Stimulated activated naive B cell treated with anti-CD40 and anti-IgM and Interleukin-4, amounts not matched to agents 10 μg/mL and 1 μg/mL and 100 μg/mL, for 72 hours (primary cell): ENCODE measurements around the gene DENND4A.
"Not testable (repeated sequence)": the region's sequence is repeated elsewhere in the genome, so short reads cannot be mapped to it uniquely, and the experiment has no call there.

Experiments used
- ATAC-seq, 2 donors: fragments of 150-1000 bp; cut with Tn5 transposase; replicated peaks; 2 replicates each; pipeline ENCODE4 v1.10.0; 2021; ENCODE audit warnings: moderate library complexity in 1 of 2
- DNase-seq: peaks from one replicate; pipeline ENCODE4 v3.0.0; 2021
- H3K27ac Mint-ChIP-seq: one replicate; pipeline ENCODE4 v1.8.0; 2022; ENCODE audit warnings: mild to moderate bottlenecking, mixed read lengths
- H3K27me3 Mint-ChIP-seq, 2 donors: one replicate each; pipeline ENCODE4 v1.8.0; 2022; ENCODE audit warnings: mixed read lengths in 2 of 2
- H3K36me3 Mint-ChIP-seq, 2 donors: one replicate each; pipeline ENCODE4 v1.8.0; 2022; ENCODE audit warnings: mixed read lengths in 2 of 2, mild to moderate bottlenecking in 1 of 2
- H3K4me1 Mint-ChIP-seq, 2 donors: one replicate each; pipeline ENCODE4 v1.8.0; 2022; ENCODE audit warnings: mixed read lengths in 2 of 2, mild to moderate bottlenecking in 1 of 2
- H3K4me3 Mint-ChIP-seq, 2 donors: one replicate each; pipeline ENCODE4 v1.8.0; 2022; ENCODE audit warnings: mild to moderate bottlenecking in 2 of 2, mixed read lengths in 2 of 2, moderate library complexity in 1 of 2
- H3K9me3 Mint-ChIP-seq, 2 donors: one replicate each; pipeline ENCODE4 v1.8.0; 2022; ENCODE audit warnings: mixed read lengths in 2 of 2, mild to moderate bottlenecking in 1 of 2

DENND4A gene

DNA sequence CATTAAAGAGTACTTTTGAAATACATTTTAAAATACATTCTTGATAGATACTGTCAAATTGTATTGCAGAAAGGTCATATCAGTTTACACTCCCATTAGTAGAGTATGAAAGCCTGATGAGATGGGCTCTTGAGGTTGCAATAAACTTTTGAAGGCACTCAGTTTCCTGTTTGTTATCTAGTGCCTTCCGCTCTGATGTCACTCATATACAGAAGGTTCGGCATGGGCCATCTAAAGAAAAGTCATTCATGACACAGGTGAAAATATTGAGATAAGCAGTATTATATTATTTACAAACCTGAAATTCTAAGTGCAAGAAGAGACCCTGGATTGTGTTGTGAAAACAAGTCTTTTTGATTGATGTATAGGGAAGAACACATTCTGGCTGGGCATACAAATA lies 36.5 kb upstream of the DENND4A start:
- H3K4me1 Mint-ChIP-seq, result peaks cover 38 to 60% of the 10 kb centered on the region in 2 donors
- ATAC-seq (no peak), DNase-seq (no peak)
- no peak overlapping the region for H3K27ac Mint-ChIP-seq
- no peaks in the 10 kb centered on the region for H3K27me3 Mint-ChIP-seq
- no peaks in the 10 kb centered on the region for H3K36me3 Mint-ChIP-seq
- no peaks in the 10 kb centered on the region for H3K9me3 Mint-ChIP-seq
- H3K4me3 Mint-ChIP-seq, result no peak overlapping the region

DNA sequence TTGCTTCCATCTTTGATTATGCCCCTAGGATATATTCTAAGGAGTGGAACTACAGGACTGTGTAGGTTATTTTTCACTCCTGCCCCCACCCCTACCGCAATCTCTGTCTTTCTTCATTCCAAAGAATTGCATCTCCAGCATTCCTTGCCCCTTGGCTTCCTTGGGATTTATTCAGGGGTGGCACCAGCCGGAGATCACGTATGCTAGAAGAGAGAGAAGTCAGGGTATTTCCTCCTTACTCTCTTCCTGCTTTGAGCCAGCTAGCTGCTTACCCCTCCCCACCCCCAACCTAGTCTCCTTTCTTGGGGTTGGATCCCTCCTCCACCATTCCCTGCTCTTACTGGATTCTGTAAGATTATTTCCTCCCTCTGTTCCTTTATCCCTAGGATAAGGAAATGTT lies 35.0 kb upstream of the DENND4A start:
- DNase-seq, result no peak
- Mint-ChIP-seq H3K4me1 (peaks cover 28 to 48% of the 10 kb centered on the region in 2 donors), H3K27ac (peak overlapping the region; percentile 79), H3K4me3 (peak overlapping the region; percentile 36 to 60), H3K36me3 (no peaks in the 10 kb centered on the region), H3K27me3 (no peaks in the 10 kb centered on the region), H3K9me3 (no peaks in the 10 kb centered on the region)
- no peak for ATAC-seq

DNA sequence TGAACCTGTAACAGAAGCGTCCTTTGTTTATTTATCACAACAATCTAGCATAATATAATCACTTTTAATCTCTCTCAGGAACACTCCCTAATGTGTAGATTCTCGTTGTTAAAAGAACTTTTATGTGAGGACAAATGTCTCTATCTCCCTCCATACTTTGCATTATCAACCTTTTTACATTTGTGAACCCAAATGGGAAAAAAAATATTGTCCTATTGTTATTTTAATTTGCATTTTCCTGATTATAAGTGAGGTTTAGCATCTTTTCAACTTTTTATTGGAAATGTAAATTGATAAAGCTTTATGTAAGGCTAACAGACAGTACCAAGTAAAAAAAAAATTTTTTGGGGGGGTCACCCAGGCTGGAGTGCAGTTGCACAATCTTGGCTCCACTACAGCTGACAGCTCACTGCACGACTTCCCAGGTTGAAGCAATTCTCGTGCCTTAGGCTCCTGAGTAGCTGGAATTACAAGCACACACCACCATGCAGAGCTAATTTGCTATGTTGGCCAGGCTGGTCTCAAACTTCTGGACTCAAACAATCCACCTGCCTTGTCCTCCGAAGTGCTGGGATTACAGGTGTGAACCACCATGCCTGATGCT lies 33.0 kb upstream of the DENND4A start:
- H3K27me3 Mint-ChIP-seq, result no peaks in the 10 kb centered on the region
- DNase-seq, result no peak
- H3K36me3 Mint-ChIP-seq, result no peaks in the 10 kb centered on the region

DNA sequence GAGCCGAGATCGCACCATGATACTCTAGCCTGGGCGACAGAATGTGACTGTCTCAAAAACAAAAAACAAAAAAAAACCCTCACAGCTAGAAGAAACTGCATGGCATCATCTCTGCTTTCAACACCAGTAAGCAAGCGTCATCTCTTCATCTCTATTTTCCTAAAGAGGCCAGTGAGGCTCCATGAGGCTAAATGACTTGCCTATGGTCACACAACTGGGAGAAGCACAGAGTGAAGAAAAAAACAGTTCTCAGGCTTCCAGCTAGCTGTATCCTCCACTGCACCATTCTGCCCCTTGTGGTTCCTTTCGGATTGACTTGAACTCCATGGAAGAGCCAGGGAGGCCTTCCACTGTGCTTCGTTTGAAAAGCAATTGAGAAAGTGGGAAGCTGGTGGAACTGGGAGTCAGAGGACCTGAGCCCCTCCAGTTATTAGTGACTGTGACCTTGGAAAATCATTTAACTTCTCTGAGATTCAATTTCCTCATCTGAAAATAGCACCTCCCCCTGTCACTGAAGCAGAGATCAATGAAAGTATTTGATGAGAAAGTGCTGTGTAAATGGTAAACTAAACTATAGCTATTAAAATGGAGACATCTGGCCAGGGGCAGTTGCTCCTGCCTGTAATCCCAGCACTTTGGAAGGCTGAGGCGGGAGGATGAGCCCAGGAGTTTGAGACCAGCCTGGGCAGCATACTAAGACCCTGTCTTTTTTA lies 32.1 kb upstream of the DENND4A start:
- H3K36me3 Mint-ChIP-seq, result no peaks in the 10 kb centered on the region
- no peak for DNase-seq

More for the DNA sequence above, 33.0 kb upstream of the DENND4A start:
- Mint-ChIP-seq H3K4me1 (peaks cover 35 to 61% of the 10 kb centered on the region in 2 donors), H3K9me3 (no peaks in the 10 kb centered on the region), H3K4me3 (no peak overlapping the region), H3K27ac (no peak overlapping the region)
- ATAC-seq, result no peak

DNA sequence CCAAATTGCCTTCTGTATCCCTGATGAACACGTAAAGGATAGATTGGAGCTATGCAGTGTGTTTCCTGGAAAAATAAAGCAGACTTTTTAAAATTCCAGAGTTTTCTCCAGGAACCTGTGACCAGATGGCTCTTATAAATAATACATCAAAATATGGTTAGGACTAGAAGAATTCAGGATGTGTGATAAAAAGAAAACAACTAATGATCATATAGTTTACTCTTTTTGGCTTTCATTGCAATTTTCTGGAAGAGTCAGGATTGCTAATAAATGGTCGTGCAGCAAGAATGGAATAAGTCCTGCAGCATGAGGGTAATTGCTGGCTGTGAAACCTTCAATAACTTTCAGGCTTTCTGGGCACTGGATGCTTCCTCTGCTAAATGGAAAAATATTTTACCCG lies 30.2 kb upstream of the DENND4A start:
- H3K36me3 Mint-ChIP-seq, result no peaks in the 10 kb centered on the region
- no peak for ATAC-seq
- H3K27ac Mint-ChIP-seq, result no peak overlapping the region
- no peak for DNase-seq
- H3K27me3 Mint-ChIP-seq, result no peaks in the 10 kb centered on the region
- H3K4me3 Mint-ChIP-seq, result no peak overlapping the region
- no peaks in the 10 kb centered on the region for H3K9me3 Mint-ChIP-seq
- peaks cover 38 to 64% of the 10 kb centered on the region in 2 donors for H3K4me1 Mint-ChIP-seq

More for the DNA sequence above, 32.1 kb upstream of the DENND4A start:
- no peak overlapping the region for H3K4me3 Mint-ChIP-seq
- H3K4me1 Mint-ChIP-seq, result peaks cover 40 to 64% of the 10 kb centered on the region in 2 donors
- no peaks in the 10 kb centered on the region for H3K9me3 Mint-ChIP-seq
- no peaks in the 10 kb centered on the region for H3K27me3 Mint-ChIP-seq
- H3K27ac Mint-ChIP-seq, result peak overlapping the region; percentile 56
- ATAC-seq, result peak; percentile 47 to 66

DNA sequence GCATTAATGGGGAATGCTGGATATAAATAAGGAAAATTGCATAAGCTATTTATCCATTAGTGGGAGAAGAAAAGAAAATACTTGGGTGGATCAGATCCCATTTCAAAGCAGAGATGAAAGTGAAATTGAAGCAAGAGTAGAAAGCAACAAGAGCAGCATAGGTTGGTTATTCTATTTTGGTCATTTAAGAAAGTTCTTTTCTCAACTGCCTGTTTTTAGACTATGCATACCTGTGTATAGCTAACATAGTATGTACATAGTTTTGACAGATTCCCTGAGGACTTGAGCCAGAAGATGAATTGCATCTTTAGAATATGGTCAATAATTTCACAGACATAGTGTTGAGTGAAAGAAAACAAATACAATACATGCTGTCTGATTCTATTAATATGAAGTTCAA lies 29.0 kb upstream of the DENND4A start:
- Mint-ChIP-seq H3K36me3 (peaks cover 4 to 5% of the 10 kb centered on the region in 2 donors), H3K27me3 (no peaks in the 10 kb centered on the region), H3K27ac (peak overlapping the region; percentile 31), H3K4me1 (peaks cover 41 to 70% of the 10 kb centered on the region in 2 donors), H3K9me3 (peaks cover 5% of the 10 kb centered on the region in 2 donors), H3K4me3 (no peak overlapping the region)
- DNase-seq (no peak), ATAC-seq (no peak)

DNA sequence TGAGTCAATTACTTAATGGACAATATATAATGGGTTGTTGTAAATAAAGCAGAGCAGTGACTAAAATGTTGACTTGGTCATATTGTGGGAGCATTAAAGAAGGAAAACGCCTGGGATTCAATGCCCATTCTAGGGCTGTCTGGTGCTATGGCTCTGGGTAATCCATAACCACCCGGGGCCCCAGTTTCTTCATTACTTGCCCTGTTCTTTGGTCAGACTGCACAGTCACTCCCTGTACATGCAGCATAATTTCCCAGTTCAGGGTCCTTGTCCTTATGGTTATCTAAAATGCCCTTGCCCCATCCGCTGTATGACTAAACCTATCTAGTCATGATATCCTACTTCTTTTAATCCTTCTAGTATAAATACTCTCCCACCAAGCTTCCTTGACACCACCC lies 27.5 kb upstream of the DENND4A start:
- H3K4me3 Mint-ChIP-seq, result no peak overlapping the region
- H3K36me3 Mint-ChIP-seq, result peaks cover 4 to 5% of the 10 kb centered on the region in 2 donors
- no peak for DNase-seq
- ATAC-seq, result no peak
- H3K4me1 Mint-ChIP-seq, result peaks cover 40 to 73% of the 10 kb centered on the region in 2 donors
- H3K27ac Mint-ChIP-seq, result peak overlapping the region; percentile 97
- H3K9me3 Mint-ChIP-seq, result peaks cover 5 to 6% of the 10 kb centered on the region in 2 donors
- H3K27me3 Mint-ChIP-seq, result no peaks in the 10 kb centered on the region

DNA sequence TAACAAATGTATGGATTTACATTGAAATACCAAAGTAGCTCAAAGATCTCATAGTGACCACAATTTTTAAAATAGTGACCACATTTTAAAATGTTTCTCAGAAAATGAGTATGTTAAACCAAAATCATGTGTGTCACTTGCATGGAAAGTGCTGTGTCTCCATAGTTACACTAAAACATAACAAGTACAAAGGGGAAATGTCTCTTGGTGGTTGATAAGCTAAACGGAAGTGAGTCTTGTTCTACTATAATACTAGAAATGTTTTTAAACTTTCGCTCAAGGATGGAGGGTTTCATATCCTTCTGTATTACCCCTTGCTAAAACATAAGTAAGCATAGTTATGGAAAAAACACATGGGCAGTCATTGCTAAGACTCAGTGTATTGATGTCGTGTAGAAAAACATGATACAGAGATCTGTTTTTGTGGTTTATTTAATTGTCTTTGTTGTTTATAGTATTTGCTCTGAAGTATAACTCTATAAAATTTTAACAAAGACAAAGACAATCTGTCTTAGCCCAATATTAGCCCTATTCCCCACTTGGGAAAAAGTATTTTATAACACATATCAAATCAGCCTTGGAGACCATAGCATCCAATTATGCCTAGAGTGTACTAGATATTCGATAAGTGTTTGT lies 27.0 kb upstream of the DENND4A start:
- peak overlapping the region; percentile 97 for H3K27ac Mint-ChIP-seq
- H3K4me3 Mint-ChIP-seq, result peak overlapping the region; percentile 59 to 81
- DNase-seq (no peak), ATAC-seq (peak; percentile 91 to 95)
- peaks cover 38 to 73% of the 10 kb centered on the region in 2 donors for H3K4me1 Mint-ChIP-seq
- peaks cover 5 to 6% of the 10 kb centered on the region in 2 donors for H3K9me3 Mint-ChIP-seq
- H3K27me3 Mint-ChIP-seq, result no peaks in the 10 kb centered on the region
- H3K36me3 Mint-ChIP-seq, result peaks cover 4 to 7% of the 10 kb centered on the region in 2 donors

DNA sequence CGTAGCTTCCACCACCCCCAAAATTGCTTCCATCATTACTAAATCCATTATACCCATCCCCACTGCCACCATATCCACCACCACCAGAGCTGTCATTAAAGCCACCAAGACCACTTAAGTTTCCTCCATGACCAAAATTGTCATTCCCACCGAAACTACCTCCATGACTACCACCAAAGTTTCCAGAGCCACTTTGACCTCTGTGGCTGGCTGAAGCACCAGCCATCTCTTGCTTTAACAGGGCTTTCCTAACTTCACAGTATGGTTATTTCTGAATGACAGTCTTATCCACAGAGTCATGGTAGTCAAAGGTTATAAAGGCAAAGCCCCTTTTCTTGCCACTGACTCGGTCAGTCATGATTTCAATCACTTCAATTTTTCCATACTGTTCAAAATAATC lies 24.3 kb upstream of the DENND4A start:
- no peak for DNase-seq
- Mint-ChIP-seq H3K27ac (peak overlapping the region; percentile 63), H3K4me3 (peak overlapping the region; percentile 8 to 9), H3K36me3 (peaks cover 7 to 14% of the 10 kb centered on the region in 2 donors), H3K9me3 (peaks cover 9% of the 10 kb centered on the region in 2 donors), H3K27me3 (no peaks in the 10 kb centered on the region), H3K4me1 (peaks cover 38 to 70% of the 10 kb centered on the region in 2 donors)
- ATAC-seq, result peak in 1 of 2 donors; percentile 21

DNA sequence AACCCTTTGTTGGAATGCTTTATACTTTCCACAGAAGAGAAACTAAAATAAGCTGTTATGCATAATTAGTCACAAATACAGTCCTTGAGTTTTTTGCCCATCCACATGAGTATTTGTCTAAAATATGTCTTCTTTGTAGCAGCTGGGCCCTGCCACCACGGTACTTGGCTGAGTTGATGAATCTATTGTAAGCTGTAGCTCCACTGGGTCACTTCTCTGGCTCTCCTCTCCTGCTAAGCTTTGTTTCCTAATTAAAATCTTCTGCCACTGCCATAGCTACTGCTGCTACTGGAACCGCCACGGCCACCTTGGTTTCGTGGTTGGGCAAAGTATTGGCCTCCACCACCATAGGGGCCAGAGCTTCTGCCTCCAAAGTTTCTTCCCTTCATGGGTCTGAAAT lies 23.9 kb upstream of the DENND4A start:
- H3K4me3 Mint-ChIP-seq, result peak overlapping the region; percentile 8 to 9
- H3K27ac Mint-ChIP-seq, result peak overlapping the region; percentile 63
- not testable (repeated sequence) for H3K27me3 Mint-ChIP-seq, ATAC-seq, DNase-seq
- peaks cover 35 to 70% of the 10 kb centered on the region in 2 donors for H3K4me1 Mint-ChIP-seq
- peaks cover 7 to 14% of the 10 kb centered on the region in 2 donors for H3K36me3 Mint-ChIP-seq
- H3K9me3 Mint-ChIP-seq, result peaks cover 9 to 10% of the 10 kb centered on the region in 2 donors

DNA sequence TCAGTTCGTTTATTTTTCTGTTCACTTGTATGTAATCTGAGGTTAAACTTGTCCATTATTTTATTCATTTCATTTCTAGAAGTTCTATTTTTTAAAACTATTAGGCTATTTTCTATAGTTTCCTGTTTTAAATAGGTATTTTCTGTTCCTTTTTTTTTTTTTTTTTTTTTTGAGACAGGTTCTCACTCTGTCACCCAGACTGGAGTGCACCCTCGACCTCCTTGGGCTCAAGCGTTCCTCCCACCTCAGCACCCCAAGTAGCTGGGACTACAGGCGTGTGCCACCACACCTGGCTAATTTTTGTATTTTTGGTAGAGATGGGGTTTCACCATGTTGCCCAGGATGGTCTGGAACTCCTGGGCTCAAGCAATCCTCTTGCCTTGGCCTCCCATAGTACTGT lies 22.2 kb upstream of the DENND4A start:
- Mint-ChIP-seq H3K27ac (peak overlapping the region; percentile 56), H3K36me3 (peaks cover 7 to 14% of the 10 kb centered on the region in 2 donors), H3K9me3 (peaks cover 9 to 10% of the 10 kb centered on the region in 2 donors), H3K4me3 (peak overlapping the region; percentile 13 to 16), H3K4me1 (peaks cover 25 to 58% of the 10 kb centered on the region in 2 donors)
- not testable (repeated sequence) for H3K27me3 Mint-ChIP-seq, ATAC-seq, DNase-seq

DNA sequence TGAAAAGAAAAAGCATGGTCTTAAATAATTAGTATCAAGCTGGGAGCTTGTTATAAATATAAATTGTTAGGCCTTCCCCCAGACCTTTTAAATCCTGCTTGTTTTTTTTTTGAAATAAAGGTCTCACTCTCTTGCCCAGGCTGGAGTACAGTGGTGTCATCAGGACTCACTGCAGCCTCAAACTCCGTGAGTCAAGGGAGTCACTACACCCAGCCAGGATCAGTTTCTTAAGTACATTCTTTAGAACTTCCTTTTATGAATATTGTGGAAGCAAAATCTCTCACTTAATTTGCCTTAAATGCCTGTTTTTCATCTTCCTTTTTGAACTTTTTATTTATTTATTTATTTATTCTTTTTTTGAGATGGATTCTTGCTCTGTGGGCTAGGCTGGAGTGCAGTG lies 20.8 kb upstream of the DENND4A start:
- DNase-seq (no peak), ATAC-seq (no peak)
- H3K27ac Mint-ChIP-seq, result no peak overlapping the region
- H3K36me3 Mint-ChIP-seq, result peaks cover 7 to 14% of the 10 kb centered on the region in 2 donors
- H3K4me1 Mint-ChIP-seq, result peaks cover 16 to 44% of the 10 kb centered on the region in 2 donors
- no peaks in the 10 kb centered on the region for H3K27me3 Mint-ChIP-seq
- no peak overlapping the region for H3K4me3 Mint-ChIP-seq
- H3K9me3 Mint-ChIP-seq, result peaks cover 9 to 10% of the 10 kb centered on the region in 2 donors

DNA sequence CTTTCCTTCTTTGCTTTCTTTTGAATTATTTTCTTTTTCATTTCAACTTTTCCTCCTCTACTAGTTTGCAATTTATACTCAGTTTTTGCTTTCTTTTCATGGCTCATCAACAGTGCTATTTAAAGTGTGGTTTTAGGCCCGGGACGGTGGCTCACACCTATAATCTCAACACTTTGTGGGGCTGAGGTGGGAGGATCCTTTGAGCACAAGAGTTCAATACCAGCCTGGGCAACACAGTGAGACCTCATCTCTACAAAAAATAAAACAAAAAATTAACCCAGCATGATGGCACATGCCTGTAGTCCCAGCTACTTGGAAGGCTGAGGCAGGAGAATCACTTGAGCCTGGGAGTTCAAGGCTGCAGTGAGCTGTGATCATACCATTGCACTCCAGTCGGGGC lies 20.4 kb upstream of the DENND4A start:
- ATAC-seq, result no peak
- Mint-ChIP-seq H3K27me3 (no peaks in the 10 kb centered on the region), H3K27ac (peak overlapping the region; percentile 73)

DNA sequence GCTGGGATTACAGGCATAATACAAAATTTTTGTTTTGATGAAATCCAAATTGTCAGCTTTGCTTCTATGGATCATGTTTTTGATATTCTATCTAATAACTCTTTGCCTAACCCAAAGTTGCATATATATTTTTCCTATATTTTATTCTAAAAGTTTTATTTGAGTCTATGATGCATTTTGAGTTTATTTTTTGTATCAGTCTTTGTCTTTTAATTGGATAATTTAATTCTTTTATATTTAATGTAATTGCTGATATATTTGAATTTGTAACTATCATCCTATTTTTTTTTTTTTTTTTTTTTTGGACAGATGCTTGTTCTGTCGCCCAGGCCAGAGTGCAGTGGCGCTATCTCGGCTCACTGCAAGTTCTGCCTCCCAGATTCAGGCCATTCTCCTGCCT lies 19.7 kb upstream of the DENND4A start:
- DNase-seq (no peak), ATAC-seq (no peak)
- Mint-ChIP-seq H3K4me1 (peaks cover 15 to 36% of the 10 kb centered on the region in 2 donors), H3K4me3 (no peak overlapping the region), H3K27me3 (no peaks in the 10 kb centered on the region), H3K27ac (no peak overlapping the region), H3K36me3 (peaks cover 7 to 14% of the 10 kb centered on the region in 2 donors), H3K9me3 (peaks cover 9 to 10% of the 10 kb centered on the region in 2 donors)

More for the DNA sequence above, 20.4 kb upstream of the DENND4A start:
- Mint-ChIP-seq H3K4me1 (peaks cover 17 to 42% of the 10 kb centered on the region in 2 donors), H3K36me3 (peaks cover 7 to 14% of the 10 kb centered on the region in 2 donors), H3K9me3 (peaks cover 9 to 10% of the 10 kb centered on the region in 2 donors), H3K4me3 (no peak overlapping the region)
- no peak for DNase-seq
